Activated CD4-positive, alpha-beta T cell treated with anti-CD3 and anti-CD28 coated beads for 4 hours (primary cell): ENCODE results near the gene SUN1.
"Not testable (repeated sequence)": the region's sequence is repeated elsewhere in the genome, so short reads cannot be mapped to it uniquely, and the experiment has no call there.

Experiments
- DNase-seq, 2 donors: peaks; one replicate each; pipeline ENCODE4 v3.0.0-alpha.2; 2020

SUN1 gene, protein sequence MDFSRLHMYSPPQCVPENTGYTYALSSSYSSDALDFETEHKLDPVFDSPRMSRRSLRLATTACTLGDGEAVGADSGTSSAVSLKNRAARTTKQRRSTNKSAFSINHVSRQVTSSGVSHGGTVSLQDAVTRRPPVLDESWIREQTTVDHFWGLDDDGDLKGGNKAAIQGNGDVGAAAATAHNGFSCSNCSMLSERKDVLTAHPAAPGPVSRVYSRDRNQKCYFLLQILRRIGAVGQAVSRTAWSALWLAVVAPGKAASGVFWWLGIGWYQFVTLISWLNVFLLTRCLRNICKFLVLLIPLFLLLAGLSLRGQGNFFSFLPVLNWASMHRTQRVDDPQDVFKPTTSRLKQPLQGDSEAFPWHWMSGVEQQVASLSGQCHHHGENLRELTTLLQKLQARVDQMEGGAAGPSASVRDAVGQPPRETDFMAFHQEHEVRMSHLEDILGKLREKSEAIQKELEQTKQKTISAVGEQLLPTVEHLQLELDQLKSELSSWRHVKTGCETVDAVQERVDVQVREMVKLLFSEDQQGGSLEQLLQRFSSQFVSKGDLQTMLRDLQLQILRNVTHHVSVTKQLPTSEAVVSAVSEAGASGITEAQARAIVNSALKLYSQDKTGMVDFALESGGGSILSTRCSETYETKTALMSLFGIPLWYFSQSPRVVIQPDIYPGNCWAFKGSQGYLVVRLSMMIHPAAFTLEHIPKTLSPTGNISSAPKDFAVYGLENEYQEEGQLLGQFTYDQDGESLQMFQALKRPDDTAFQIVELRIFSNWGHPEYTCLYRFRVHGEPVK

DNA sequence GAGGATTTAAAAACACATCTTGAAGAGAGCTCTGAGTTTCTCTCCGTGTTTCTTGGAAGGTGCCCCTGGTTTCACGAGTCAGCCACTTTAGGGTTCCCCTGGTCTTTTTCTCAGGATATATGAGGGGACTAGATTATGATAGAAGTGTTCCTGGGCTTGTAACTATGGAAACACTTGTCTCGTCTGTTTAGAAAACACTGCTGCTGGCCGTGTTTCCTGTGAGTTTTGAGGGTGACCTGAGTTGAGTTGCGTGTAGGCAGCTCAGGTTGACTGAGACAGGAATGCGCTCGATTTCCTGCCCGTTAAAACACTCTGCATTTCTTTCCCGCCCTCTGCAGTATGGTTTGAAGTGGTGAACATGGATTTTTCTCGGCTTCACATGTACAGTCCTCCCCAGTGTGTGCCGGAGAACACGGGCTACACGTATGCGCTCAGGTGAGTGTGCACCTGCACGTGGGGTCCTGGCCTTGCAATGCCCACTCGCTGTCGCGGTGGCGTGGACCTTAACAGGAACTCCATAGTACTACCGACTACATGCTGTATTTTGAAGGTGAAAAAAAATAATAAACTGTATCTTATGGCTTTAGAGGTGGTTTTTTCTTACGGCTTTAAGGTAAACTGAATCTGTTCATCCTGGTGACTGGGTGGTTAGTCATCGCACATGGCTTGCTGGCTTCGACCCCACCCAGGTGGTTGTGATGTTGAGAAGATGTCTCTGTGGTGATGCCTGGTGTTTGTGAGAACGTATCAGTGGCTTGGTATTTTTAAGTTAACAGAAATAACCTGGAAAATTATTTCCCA lies at the start of gene SUN1:
Gene SUN1, plus strand, starts transcription at position 310 of the 801 bp plus-strand sequence. Its CDS starts 49 bp downstream, at position 359.
- peak; percentile 75 to 77 for DNase-seq

DNA sequence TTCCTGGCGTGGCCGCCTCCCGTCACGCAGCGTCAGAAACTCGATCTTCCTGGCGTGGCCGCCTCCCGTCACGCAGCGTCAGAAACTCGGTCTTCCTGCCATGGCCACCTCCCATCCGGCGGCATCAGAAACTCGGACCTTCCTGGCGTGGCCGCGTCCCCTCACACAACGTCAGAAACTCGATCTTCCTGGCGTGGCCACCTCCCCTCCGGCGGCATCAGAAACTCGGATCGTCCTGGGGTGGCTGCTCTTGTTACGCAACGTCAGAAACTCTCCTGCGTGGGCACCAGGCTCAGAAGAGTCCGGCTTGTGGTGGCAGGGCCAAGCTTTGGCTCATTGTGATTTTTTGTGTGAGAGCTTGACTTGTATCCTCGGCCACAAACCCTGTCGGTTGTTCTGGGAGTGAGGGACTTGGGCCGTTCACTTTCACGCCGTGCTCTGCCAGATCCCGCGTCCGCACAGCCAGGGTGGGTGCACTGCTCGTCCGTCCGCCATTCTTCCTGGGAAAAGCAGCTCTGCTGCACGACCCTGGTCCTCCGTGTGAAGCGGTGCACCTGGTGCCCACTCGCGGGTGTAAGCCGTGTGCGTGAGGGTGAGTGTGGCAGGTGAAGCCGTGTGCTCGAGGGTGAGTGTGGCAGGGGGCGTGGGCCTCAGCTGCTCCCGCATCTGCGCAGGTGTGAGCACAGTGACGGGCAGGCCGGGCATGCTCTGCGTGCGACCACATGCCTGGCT lies 49.4 kb upstream of the SUN1 start:
- no peak for DNase-seq

DNA sequence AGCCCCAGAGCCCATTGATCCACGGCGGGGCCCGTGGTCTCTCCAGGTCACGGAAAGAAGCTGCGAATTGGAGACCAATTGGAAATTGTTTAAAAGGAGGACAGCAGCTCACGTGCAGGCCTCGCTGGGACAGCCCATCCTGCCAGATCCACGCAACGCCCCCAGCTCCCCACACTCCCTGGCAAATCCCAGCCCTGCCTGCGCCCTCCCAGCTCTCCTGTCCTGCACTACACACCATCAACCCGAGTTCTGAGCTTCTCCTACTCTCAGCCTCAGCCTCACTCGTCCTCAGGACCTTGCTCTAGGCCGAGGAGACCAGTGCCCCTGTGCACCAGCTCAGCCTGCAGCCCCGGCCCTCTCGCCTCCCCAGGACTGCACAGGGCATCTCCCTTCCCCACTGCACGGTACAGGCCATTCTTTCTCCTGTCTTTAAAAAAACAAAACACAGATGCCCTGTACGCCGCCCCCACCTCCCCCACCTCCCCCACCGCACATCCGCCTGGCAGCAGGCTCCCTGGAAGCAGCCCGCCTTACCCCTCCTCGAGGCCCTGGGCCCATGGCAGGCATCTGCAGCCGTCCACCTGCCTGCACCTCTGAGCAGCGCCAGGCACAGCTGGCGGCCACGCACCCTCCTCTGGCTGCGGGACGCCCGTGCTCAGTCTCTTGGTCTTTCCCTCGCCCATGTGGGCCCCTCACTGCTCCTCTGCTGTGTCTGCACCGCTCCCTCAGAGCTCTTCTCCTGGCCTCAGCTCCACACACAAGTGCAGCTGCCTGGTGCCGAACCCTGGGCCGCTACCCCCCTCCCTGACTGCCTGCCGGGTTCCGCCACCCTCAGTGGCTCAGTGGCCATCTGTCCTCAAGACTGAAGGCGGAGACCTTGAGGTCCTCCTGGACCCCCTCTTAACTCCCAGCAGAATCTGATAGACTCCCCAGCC lies 48.5 kb upstream of the SUN1 start:
- DNase-seq, result no peak

DNA sequence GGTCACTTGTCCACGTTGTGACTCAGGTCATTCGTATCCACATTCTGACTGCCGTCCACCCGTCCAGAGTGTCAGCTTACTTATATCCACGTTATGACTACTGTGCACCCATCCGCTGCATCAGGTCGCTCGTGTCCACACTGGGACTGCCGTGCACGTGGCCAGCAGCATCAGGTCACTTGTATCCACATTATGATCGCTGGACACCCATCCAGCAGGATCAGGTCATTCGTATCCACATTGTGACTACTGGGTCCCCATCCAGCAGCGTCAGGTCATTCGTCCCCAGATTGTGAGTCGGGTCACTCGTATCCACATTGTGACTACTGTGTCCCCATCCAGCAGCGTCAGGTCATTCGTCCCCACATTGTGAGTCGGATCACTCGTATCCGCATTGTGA lies 47.3 kb upstream of the SUN1 start:
- no peak for DNase-seq

DNA sequence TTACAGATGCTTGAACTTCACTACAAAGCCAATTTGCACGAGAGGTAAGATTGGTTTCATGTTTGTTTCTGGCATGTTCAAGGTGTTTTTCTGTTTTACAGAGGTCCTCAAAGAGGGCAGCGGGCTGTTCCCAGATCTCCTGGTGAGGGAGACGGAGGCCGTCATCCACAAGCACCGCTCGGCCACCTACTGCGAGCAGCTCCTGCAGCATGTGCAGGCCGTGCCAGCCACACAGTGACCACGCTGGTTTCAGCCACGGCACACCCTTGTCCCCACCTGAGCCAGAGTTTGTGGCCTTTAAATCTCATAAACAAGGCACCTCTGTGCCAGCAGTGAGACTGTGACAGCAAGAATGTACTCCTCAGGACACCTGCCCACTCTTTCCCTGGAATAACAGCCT lies 46.9 kb upstream of the SUN1 start:
- DNase-seq, result no peak

DNA sequence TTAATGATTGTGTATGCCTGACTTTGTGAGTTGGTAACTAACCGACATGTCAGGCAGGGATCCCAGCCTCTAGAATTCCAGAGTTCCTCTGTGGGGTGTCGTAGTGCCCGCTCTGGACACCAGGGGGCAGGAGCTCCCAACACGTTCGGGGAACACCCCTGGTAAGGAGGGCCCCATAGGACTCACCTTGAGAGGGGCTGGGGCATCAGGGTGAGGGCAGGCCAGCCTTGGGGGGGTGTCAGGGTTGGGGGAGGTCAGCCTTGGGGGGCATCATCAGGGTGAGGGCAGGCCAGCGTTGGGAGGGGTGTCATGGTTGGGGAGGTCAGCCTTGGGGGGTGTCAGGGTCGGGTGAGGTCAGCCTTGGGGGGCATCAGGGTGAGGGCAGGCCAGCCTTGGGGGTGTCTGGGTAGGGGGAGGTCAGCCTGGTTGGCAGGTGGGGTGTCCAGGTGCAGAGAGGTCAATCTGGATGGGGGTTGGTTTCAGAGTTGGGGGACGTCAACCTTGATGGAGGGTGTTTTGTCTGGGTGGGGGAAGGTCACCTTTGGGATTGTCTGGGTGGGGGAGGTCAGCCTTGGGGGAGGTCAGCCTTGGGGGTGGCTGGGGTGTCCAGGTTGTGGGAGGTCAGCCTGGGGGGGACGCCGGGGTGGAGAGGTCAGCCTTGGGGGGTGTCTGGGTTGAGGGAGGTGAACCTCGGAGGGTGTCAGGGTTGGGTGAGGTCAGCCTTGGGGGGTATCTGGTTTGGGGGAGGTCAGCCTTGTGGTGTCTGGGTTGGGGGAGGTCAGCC lies 45.6 kb upstream of the SUN1 start:
- peak; percentile 67 to 80 for DNase-seq

DNA sequence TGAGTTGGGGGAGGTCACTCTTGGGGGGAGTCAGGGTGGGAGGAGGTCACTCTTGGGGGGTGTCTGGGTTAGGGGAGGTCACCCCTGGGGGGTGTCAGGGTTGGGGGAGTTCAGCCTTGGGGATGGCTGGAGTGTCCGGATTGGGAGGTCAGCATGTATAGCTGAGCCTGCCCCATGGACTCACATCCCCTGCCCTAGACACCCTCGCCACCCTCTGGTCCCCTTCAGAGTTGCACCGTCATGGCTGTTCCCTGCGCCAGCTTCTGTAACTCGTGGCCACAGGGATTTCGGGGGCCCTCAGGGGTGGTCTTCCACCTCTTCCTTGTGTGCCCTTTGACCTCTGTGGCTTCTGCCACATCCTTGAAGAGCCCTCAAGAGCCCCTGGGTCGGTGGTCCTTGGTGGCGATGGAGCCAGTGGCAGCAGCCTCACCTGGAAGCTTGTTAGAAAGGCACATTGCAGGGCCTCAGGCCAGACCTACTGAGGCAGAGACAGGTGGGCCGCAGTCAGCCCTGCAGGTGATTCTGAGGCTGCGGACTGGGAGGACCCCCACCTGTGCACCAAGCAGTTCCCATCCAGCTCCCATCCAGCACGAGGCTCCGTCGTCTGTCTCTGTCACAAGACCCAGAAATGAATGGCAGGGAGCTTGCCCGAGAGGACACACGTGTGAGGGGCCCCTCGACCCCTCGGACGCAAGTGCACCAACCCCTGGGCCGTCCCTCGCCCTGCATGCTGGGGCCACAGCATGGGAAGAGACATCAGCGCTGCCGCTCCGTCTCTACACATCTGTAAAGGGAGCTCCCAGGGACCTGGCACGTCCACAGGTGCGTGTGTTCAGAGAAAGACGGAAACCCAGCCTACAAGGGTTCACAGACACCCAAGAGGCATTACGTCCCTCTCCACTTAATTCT lies 44.7 kb upstream of the SUN1 start:
- DNase-seq, result no peak

DNA sequence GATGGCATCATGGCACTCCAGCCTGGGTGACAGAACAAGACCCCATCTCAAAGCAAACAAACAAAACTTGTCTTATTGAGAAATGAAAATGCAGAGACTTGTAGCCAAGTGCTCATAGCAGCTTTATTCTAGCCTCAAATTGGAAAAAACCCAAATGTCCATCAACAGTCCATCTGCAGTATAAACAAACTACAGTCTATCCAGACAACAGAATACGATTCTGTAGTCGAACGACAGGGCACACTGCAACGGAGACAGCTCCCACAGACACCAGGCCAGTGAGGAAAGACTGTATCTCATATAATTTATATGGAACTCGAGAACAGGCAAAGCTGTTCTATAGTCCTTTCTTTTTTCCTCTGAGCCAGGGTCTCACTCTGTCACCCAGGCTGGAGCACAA lies 40.8 kb upstream of the SUN1 start:
- DNase-seq, result no peak

DNA sequence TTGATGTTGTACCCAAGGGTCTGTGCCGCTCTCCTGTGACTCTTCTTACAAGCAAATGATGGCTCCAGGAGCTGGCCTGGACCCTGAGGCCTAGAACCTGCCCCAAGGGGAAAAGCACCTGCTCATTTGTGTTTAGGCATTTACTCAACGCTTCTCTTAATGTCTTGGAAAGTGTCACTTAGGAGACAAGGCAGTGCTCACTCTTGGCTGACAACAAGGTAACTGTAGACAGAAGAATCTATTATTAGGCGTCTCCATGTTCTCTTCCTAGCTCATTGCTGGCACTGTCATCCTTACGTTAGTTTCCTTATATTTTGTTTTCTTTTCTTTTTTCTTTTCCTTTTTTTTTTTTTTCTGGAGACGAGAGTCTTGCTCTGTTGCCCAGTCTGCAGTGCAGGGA lies 38.1 kb upstream of the SUN1 start:
- no peak for DNase-seq

DNA sequence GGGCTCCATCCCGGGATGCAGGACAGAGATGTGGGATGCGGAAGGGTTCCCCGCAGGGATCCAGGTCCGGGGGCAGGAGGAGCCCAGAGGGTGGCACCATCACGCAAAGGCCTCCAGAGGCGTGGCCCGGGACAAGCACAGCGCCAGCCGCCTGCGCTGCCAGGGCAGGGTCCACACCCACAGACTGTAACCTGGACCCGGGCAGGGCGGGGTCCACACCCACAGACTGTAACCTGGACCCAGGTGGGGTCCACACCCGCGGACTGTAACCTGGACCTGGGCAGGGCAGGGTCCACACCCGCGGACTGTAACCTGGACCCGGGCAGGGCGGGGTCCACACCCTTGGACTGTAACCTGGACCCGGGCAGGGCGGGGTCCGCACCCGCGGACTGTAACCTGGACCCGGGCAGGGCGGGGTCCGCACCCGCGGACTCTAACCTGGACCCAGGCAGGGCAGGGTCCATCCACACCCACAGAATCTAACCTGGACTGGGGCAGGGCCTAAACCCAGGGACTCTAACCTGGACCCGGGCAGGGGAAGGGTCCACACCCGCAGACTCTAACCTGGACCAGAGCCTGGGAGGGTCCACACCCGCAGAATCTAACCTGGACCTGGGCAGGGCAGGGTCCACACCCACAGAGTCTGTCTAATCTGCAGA lies 37.5 kb upstream of the SUN1 start:
- DNase-seq, result no peak

DNA sequence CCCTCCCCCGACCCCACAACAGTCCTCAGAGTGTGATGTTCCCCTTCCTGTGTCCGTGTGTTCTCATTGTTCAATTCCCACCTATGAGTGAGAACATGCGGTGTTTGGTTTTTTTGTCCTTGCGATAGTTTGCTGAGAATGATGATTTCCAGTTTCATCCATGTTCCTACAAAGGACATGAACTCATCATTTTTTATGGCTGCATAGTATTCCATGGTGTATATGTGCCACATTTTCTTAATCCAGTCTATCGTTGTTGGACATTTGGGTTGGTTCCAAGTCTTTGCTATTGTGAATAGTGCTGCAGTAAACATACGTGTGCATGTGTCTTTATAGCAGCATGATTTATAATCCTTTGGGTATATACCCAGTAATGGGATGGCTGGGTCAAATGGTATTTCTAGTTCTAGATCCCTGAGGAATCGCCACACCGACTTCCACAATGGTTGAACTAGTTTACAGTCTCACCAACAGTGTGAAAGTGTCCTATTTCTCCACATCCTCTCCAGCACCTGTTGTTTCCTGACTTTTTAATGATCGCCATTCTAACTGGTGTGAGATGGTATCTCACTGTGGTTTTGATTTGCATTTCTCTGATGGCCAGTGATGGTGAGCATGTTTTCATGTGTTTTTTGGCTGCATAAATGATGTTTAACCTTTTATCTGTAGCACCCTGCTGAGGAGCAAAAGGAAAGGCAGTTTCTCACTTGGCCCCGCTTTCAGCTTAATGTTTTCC lies 35.7 kb upstream of the SUN1 start:
- DNase-seq, result not testable (repeated sequence)

DNA sequence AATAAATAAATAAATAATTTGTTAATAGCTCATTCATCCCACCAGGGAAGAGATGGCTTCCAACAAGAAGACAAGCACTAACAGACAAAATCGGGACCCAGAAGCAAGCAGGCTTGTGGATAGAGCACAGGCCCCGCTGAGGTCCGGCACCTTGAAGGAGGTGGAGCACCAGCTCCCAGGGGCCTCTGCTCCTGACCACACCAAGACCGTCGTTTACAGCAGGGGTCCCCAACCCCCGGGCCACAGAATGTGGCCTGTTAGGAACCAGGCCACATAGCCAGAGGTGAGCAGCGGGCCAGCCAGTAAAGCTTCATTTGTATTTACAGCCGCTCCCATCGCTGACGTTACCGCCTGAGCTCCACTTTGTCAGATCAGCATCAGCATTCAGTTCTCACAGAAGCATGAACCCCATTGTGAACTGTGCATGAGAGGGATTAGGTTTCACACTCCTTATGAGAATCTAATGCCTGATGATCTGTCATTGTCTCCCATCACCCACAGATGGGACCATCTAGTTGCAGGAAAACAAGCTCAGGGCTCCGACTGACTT lies 33.3 kb upstream of the SUN1 start:
- DNase-seq, result no peak

DNA sequence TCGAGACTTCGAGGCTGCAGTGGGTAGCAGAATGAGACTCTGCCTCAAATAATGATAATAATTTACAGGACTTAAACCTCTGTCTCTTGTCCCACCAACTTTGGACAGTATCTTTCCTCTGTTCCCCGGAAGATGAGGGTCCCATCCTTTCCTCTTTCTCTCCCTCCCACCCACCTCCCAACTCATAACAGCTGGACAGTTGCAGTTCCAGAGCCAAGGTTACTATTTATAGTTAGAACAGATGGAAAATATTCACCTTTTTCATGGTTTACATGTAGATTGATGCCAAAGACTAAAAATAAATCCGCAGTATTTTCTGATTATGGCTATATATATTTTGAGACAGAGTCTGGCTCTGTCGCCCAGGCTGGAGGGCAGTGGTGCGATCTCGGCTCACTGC lies 31.6 kb upstream of the SUN1 start:
- DNase-seq, result no peak

DNA sequence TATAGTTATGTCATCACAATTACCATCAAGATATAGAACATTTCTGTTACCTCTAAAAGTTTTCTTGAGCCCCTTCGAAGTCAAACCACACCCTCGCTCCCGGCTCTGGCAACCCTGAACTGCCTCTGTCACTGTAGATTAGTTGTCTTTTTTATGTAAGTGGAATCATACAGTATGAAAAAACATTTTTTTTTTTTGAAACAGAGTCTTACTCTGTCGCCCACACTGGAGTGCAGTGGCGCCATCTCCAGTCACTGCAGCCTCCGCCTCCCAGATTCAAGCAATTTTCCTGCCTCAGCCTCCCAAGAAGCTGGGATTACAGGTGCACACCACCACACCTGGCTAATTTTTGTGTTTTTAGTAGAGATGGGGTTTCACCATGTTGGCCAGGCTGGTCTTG lies 30.9 kb upstream of the SUN1 start:
- DNase-seq, result not testable (repeated sequence)

DNA sequence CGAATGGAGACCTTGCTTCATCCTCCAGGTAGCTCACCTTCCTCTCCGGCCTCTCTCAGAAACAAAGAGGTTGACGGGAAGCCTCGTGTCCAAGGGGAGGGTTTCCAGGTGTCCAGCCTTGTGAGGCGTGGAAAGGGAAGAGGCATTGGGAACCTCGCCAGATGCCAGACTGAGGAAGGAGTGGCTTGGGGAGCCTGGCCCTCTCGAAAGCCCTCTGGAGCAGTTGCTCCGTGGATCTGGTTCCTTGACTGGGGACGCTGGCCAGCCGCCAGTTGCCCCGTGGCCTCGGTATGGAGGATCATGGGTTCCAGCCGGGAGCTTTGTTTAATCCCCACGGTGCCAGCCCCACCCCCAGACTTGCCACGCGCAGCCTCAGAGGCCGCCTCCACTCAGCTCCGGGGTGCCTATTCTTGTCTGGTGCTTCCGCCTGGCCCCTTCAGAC lies 30.3 kb upstream of the SUN1 start:
- no peak for DNase-seq

DNA sequence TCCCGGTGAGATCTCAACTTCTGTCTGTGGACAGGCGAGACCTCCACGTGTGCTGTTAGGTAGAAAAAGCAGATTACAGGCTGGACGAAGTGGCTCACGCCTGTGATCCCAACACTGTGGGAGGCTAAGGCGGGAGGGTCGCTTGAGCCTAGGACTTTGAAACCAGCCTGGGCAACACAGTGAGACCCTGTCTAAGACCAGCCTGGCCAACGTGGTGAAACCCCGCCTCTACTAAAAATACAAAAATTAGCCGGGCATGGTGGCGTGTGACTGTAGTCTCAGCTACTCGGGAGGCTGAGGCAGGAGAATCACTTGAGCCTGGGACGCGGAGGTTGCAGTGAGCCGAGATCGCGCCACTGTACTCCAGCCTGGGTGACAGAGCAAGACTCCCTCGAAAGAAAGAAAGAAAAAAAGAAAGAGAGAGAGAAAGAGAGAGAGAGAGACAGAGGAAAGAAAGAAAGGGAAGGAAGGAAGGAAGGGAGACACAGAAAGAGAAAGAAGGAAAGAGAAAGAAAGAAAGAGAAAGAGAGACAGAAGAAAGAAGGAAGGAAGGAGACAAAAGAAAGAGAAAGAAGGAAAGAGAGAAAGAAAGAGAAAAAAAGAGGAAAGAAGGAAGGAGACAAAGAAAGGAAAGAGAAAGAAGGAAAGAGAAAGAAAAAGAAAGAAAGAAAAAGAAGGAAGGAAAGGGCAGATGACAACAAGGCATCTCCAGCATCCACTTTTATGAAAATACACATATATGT lies 29.6 kb upstream of the SUN1 start:
- no peak for DNase-seq

DNA sequence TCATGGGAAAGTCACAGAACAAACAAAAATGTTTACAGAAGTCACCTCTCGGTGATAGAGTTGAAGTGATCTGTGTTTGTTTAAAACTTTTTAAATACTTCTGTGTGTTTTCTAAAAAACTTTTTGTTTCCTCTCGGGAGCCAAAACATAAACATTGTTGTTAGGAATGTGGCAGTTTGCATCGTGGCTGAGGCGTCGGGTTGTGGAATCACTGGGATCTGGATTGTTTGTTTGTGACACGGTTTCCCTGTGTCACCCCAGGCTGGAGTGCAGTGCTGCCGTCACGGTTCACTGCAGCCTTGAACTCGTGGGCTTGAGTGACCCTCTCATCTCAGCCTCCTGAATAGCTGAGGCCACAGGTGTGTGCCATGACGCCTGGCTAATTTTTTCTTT lies 29.0 kb upstream of the SUN1 start:
- no peak for DNase-seq
